K562 (cell line): ENCODE measurements around the gene SLC8A2. TPM values are rescaled to one million over a fixed set of nuclear protein-coding genes. Genes with fewer than 3 reads are reported as not detected.

ENCODE experiments used
- C11orf30 ChIP-seq: fragments of 450-650 bp; IDR thresholded peaks from 2 replicates; pipeline ENCODE4 v1.6.1; 2016; ENCODE audit warnings: low read depth, mild to moderate bottlenecking
- CEBPG ChIP-seq, 3 experiments: fragments of 200-800 bp in 1 of 3; sonication (Bioruptor generic) in 1 of 3; sonication (generic) in 1 of 3; formaldehyde crosslinking in 1 of 3; IDR thresholded peaks in 2 of 3; conservative IDR thresholded peaks in 1 of 3; 2 replicates each; pipeline versions ENCODE4 v1.6.1 to v1.8.0; 2016 to 2022; ENCODE audit warnings: missing compliant biosample characterization in 2 of 3, missing genetic modification characterization in 2 of 3, mild to moderate bottlenecking in 1 of 3, missing genetic modification reagents in 1 of 3
- POLR3A ChIP-seq: IDR thresholded peaks from 2 replicates; pipeline ENCODE4 v1.6.1; 2011; ENCODE audit warnings: borderline replicate concordance, mild to moderate bottlenecking, moderate library complexity; ENCODE audit not compliant: insufficient read length, insufficient read depth; ENCODE audit errors: extremely low read depth
- RBM39 ChIP-seq: fragments of 200-400 bp; formaldehyde crosslinking; optimal IDR thresholded peaks from 2 replicates; pipeline ENCODE3; 2018; ENCODE audit warnings: low read depth, low read length
- RREB1 ChIP-seq: fragments of 250-450 bp; sonication (Bioruptor Pico); IDR thresholded peaks from 2 replicates; pipeline ENCODE4 v1.4.0; 2020
- SP2 ChIP-seq: IDR thresholded peaks from 2 replicates; pipeline ENCODE4 v1.6.1; 2011; ENCODE audit warnings: mild to moderate bottlenecking, low read depth, low read length, moderate library complexity; ENCODE audit not compliant: poor library complexity, severe bottlenecking; ENCODE audit errors: extremely low read depth
- TAF1 ChIP-seq: IDR thresholded peaks from 2 replicates; pipeline ENCODE4 v1.6.1; 2011; ENCODE audit warnings: mild to moderate bottlenecking, low read length, moderate library complexity; ENCODE audit not compliant: insufficient read depth, control insufficient read depth, severe bottlenecking; ENCODE audit errors: extremely low read depth
- YBX1 ChIP-seq: fragments of 450-650 bp; IDR thresholded peaks from 2 replicates; pipeline ENCODE4 v1.7.1; 2016; ENCODE audit warnings: mild to moderate bottlenecking
- ZBTB7A ChIP-seq: IDR thresholded peaks from 2 replicates; pipeline ENCODE4 v1.6.1; 2011; ENCODE audit warnings: low read depth, mild to moderate bottlenecking, low read length, moderate library complexity, borderline replicate concordance; ENCODE audit not compliant: control insufficient read depth
- polyA plus RNA-seq, 8 experiments: library from polyadenylated mRNA; depleted of rRNA in 4 of 8; stranded (reverse) in 5 of 8; unstranded in 3 of 8; fragments of >200 nt; fragmentation: Nextera tagmentation in 2 of 8; fragmentation: Illumina TruSeq in 1 of 8; extraction: Ambion mirVana in 2 of 8; extraction: Trizol in 1 of 8; gene quantifications; 2 replicates each; pipeline versions ENCODE4 v1.2.1 to v1.2.3, GENCODE V29; 2011 to 2014; ENCODE audit warnings: inconsistent platforms in 1 of 8, missing spikeins in 1 of 8
- total RNA-seq, 7 experiments: library from RNA; depleted of rRNA in 6 of 7; stranded (reverse); fragments of >200 nt in 6 of 7; fragmentation: Illumina TruSeq in 2 of 7; extraction: Trizol in 2 of 7; gene quantifications; 2 replicates each; pipeline versions ENCODE4 v1.2.1 to v1.2.3, GENCODE V29; 2011 to 2021; ENCODE audit warnings: low replicate concordance in 1 of 7
- TF ChIP-seq, protein P1 (sequence below): fragments of 450-650 bp; IDR thresholded peaks from 2 replicates; pipeline ENCODE4 v1.7.0; 2016; ENCODE audit warnings: borderline replicate concordance

SLC8A2 gene
- total and polyA plus RNA-seq, 9 of the 15 experiments (the other 6 are each of a cell fraction or from before 2014, with no cell fraction given) = 0.07 to 0.66 (median 0.24) TPM; not detected in 3

DNA sequence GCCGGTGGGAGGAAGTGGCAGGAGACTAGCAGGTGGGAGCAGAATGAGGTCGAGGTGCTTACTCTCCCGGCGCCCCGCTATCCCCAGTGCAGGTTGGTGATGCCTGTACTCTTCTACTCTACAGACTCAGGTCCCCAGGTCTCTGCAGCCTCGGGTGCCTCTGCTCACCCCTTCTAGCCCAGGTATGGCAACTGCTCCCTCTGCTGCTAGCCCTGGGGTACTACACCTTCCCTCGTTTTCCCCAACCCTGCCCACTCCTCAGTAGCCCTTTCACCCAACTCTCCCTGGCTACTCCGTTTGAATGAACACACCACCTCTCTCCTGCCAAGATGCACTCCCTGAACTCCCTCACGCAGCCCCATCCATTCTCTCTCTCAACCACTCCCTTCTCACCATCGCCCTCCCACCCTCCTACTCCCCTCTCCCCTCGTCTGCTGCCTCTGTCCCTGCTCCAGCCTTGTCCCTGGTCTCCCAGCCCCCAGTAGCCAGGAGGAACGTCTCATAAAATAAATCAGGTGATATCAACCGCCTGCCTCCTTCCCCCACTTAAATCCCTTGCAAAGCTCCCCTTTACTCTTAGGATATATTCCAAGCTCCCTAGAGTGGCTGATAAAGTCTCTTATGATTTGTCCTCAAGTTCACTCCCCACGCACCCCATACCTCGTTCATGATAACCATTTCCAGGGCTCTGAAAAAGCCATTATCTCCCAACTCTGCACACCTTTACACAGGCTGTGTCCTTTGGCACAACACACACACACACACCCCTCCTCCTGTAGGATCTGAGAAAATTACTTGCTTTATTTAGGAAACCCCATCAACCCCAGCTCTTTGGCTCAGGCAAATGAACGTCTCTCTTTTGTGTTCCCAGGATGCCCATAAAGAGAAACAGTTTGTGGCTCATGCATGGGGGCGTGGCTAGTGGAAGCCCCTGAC lies 44.2 kb downstream of the SLC8A2 start (continued):
- no peak for TF ChIP-seq RBM39
- no peak for TF ChIP-seq RREB1 (CRISPR knock-in tag)
- no peak for TF ChIP-seq CEBPG (CRISPR knock-in tag; IDR thresholded peaks at IDR 0.05)
- no peak for TF ChIP-seq CEBPG (tag; conservative IDR thresholded peaks at IDR 0.05 in 1 of 2, IDR thresholded peaks at IDR 0.05 in 1 of 2)
- no peak for TF ChIP-seq POLR3A
- TF ChIP-seq ZBTB7A = peak; percentile 47; the same call in 1 of the 2 replicates
- TF ChIP-seq YBX1 = no peak
- TF ChIP-seq SP2 = no peak
- TF ChIP-seq C11orf30 = no peak
- TF ChIP-seq, protein P1, sequence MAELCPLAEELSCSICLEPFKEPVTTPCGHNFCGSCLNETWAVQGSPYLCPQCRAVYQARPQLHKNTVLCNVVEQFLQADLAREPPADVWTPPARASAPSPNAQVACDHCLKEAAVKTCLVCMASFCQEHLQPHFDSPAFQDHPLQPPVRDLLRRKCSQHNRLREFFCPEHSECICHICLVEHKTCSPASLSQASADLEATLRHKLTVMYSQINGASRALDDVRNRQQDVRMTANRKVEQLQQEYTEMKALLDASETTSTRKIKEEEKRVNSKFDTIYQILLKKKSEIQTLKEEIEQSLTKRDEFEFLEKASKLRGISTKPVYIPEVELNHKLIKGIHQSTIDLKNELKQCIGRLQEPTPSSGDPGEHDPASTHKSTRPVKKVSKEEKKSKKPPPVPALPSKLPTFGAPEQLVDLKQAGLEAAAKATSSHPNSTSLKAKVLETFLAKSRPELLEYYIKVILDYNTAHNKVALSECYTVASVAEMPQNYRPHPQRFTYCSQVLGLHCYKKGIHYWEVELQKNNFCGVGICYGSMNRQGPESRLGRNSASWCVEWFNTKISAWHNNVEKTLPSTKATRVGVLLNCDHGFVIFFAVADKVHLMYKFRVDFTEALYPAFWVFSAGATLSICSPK = no peak
- no peak for TF ChIP-seq TAF1
